NCI-H1092 (cell line): ENCODE measurements around the gene DLGAP1.

Source experiments
- DNase-seq: peaks from one replicate; lab custom pipeline; 2025; lab: John Stamatoyannopoulos, UW

DLGAP1 gene

DNA sequence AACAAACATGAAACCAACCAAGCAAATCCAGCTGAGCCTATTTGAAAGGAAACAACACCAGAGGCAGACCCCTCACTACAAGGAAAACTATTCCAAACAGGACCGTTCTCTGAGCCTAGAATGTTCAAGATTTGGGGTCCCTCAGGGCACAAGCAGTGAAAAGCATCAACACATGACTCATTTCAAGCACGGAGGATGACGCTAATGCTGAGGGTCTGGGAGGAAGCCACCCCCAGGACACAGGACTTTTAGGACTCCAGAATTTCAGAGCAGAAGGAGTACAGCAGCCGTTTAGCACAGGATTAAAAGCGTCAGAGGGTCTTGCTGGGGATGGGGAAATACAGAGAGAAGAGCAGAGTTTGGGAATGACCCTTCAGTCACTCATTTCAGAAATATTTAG lies 168.9 kb downstream of the DLGAP1 start:
- no peak for DNase-seq

DNA sequence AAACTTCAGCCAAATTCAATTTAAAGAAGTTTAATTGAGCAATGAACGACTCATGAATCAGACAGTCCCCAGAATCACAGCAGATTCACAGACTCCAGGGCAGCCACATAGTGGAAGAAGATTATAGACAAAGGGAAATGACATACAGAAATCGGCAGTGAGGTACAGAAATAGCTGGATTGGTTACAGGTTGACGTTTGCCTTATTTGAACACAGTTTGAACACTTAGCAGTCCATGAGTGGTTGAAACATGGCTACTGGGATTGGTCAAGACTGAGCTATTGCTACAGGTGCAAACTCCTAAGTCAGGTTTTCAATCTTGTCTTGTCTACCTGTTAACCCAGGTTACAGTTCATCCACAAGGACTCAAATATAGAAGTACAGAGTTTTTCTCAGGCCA lies 169.6 kb downstream of the DLGAP1 start:
- no peak for DNase-seq

DNA sequence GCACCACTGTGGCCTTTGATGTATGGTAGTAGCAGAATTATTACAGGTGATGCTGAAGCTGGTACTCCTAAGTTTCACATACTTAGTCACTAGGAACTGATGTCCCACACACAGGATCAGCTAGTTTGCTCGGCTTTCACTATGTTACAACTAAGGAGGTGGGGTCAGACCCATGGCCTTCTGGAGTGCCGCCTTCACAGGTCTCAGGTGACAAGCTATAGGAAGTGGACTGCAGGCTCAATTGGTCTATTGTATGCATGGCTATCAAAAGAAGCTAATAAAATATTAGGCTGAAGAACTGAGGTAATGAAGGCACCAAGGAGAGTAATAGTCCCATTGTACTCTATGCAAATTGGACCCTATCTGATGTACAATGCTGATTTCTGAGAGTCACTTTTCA lies 170.6 kb downstream of the DLGAP1 start:
- DNase-seq: no peak

DNA sequence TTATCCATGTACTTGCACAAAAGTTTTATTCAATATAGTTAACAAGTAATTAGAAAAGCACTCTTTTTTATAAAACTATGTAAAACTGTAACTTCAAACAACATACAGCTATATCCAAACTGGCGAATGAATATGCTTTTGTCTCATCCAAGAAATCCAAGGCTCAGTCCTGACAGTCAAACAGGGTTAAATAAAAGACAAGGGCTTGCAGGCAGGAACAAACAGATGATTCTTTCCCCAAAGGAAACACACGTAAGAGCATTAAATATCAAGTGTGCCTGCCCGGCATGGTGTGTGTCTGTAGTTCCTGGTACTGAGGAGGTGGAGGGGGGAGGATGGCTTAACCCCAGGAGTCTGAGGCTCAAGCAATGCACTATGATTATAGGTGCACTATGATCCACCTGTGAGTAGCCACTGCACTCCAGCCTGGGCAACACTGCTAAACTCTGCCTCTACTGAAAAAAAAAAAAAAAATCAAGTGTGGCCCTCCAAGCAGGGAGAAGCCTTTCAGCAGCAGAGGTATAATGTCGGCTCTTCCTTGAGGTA lies 171.3 kb downstream of the DLGAP1 start:
- DNase-seq: no peak

DNA sequence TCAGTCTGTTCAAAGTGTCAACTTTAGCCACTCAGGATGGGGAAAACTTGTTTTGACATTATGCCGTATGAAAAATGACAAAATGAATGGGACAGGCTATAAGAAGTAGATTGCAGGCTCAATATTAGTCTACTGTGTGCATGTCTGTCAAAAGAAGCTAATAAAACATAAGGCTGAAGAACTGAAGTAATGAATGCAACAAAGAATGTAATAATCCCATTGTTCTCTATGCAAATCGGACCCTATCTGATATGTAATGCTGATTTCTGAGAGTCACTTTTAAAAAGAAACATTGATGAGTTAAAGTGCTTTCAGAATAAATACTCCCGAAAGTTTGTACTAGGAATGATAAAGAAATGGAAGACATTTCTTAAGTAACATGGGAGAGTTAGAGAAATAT lies 172.2 kb downstream of the DLGAP1 start:
- DNase-seq: no peak

DNA sequence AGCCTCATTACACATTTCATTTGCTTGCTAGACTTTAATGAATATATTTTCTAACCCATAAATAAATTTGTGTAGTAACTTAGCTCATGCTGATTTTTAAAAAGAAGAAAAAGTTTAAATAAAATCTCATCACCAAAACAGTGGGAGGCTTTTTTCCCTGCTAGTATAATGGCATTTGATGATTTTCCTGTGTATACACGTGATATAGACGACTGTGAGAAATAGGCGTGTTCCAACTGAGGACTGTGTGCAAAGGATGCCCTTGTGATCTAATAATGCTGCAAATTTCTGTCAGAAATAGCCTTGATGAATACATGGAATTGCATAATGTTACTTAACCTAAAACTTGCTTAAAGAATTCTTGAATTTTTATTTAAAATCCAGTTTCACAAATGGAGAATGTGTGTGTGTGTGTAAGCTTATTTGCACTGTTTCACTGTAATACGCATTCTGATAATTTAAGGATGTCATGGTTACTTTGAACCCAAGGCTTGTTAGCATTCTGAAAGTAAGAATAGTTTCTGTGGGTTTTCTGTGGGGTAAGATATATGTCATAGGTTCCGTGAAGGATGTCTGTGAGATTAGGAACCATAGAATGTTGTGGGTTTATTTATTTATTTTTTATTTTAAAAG lies 178.0 kb downstream of the DLGAP1 start:
- no peak for DNase-seq

DNA sequence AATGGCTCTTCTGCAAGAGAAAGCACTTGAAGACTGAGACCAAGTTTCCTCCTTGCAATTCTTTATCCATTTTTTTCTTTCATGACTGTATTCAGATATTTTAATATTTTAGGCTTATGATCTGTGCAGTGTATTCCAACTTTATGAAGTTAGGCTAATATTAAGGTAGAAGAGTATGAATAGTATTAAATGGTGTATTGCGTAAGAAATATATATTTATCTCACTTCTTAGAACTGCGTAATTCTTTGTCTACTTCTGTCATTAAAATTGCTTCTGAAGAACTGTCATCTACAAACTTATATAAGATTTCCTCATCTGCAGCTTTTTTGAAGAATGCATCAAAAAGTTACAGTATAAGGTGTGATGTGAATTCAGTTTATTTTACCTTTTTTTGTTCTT lies 183.2 kb downstream of the DLGAP1 start:
- DNase-seq: no peak

DNA sequence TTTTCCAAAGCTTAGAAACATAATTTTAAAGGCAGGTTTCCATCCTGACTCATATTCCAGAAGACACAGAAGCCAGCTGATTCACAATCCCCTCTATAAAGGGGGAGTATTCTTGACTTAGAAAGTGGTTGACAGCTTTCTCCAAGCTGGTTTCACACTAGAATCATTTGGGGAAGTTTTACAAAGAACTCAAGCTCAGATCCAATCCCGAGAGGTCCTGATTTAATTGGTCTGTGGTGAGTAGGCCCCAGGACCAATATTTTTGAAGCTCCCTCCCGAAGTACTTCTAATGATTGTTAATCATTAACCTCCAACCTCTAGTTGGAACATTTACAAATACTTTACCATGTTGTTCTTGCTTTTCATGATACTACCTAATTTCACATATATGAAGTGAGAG lies 184.1 kb downstream of the DLGAP1 start:
- DNase-seq: no peak

DNA sequence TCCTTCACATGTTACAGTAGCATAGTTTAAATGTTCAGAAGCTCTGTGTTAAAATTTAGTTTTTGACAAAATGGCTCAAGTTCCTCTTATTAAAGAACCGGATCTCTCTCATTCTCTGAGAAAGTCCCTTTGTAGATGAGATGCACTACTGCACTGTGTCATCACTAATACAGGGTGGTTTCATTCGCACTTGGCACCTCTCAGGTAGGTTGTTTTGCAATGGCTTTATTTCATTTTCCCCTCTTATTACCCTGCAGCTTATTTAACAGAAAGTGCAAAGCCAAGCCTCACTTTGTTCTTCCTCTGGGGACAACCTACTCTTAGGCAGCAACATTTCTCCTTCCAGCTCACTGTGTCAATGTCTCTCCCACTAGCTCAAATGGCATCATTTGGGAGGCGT lies 185.1 kb downstream of the DLGAP1 start:
- DNase-seq: no peak

DNA sequence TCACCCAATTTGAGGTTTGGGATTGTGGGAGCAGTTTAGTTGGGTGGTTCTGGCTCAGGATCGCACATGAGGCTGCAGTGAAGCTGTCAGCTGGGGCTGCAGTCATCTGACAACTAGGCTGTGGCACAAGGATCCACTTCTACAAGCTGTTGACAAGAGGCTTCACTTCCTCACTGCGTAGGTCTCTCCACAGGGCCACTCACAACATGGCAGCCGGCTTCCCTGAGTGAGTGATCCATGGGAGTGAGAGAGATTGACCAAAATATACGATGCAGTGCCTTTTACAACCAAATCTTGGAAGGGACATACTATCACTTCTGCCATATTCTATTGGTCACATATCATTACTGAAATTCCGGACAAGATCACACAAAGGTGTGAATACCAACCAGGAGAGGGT lies 187.5 kb downstream of the DLGAP1 start:
- no peak for DNase-seq

DNA sequence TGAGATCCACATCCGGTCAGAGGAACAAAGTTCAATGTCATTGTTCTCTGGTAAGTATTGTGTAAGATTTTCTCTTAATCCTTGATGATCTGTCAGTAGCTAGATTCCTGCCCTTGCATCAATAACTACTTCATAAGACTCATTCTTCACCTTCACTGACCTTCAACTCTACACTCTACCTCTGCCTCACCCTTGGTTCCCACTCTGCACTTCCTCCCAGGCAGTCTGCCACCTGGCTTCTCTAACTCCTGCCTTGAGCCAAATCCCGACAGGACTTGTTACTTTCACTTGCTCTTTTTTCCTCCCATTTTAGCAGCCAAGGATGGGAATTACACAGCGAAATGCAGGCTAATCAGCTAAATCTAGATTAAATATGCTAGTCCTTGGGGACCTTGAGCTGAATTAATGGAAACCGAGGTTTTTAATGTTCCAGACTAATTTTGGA lies 190.7 kb downstream of the DLGAP1 start:
- no peak for DNase-seq

DNA sequence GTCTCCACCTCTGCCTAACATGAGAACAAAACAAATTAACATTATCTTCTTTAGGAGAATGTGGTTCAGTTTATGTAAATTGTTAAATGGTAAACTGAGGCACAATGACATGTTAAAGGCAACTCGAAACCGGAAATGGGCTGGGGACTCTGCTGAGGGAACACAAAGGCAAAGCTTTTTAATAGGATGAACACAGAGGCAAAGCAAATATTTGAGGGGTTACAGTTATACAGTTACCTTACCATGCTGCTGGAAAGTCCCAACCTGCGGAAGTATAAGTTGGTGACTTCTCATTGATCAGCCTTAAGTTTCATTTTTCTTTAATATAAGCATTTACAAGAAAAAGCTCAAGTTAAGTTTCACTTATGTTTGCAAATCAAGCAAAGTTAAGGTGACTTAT lies 195.0 kb downstream of the DLGAP1 start:
- no peak for DNase-seq

DNA sequence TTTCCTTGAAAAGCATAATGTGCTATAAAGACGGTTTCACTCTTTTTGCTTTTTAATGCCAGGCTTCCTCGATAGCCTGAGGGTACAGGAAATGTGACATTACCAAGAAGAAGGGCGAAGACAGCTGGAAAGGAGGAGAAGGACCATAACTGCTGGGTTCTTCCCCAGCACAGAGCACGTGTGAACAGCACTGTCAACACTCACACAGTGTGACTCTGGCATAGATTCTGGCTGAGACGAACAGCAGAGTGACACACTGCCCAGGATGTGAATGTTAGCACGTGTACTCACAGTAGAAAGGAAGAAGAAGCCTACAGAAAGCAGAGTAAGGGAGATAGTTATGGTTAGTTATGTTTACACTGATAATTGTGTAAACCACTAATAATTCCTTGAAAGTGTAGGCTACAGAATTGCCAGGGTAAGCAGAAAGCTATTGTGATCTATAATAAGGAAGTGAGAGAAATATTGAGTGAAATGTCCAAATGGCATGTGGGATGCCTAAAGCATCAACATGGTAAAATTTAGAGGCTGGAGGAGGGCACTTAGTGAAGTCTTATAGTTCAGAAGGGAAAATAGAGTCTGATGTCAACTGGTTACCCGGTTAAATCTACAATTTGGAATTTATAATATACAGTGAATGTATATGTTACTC lies 198.2 kb downstream of the DLGAP1 start:
- no peak for DNase-seq

DNA sequence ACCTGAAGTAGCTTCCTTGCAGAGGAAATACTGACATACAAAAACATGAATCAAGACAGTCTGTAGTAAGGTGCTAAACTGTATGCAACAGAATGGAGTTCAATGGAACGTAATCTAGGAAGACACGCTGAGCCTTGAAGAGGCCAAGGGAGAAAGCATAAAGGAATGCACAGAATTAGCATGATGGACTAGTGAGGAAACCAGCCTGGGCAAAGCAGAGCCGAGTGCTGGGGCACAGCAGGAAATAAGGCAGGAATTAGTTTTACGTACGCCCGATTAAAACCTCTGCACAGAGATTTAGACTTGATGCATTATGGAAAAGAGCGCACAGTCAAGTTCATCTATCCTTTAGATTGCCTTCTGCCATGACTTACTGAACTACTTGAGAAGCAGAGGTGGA lies 200.3 kb downstream of the DLGAP1 start:
- DNase-seq: no peak

DNA sequence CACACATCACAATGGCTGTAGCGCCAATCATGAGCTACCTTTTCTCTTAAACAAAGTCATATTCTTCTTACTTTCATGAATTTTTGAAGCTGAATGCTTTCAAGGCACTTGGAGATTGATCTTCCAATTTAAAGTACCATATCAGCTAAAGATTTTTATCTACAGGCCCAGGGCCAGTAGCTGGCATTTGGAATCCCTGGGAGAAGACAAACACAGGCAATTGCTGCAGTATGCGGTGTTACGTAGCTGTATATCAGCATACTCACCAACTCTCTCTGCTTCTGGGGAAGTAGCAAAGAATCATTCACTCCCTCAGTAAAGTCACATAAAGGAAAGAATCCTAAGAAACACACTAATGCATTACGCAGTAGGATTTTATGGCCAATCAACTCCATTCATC lies 202.3 kb downstream of the DLGAP1 start:
- no peak for DNase-seq

DNA sequence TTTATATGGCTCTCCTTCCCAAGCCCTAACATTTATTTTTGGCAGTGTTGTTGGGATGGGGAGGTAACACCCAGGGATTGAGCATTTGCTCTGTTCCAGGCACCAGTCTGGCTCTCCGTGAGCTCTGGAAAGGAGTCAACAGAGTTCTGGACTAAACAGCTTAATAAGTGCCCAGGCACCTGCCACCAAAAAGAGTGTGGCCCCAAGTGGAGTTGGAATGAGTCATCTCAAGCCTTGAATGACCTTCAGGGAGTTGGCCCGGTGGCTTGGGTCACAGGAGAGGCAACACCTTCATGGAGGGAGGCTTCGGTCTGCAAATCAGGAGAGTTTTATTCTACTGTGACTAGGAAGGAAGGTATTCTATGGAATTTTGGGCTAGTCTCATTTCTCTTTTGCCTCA lies 203.2 kb downstream of the DLGAP1 start:
- DNase-seq: no peak

DNA sequence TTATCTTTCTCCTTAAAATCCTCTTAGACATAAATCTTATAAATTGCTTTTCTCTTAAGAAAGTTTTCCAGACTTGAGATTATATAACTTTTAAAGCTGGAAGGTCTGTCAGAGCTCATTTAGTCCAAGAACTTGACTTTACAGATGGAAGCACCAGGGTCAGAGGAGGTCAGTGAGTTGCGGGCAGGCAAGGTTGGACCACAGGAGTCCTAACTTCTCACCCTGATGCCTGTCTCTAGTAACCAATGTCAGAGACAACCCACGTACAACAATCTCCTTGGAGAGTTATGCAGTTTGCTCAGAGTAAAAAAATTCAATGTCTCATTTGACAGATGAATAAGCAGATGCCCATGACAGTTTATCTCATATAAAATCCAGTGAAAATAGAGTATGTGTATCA lies 203.9 kb downstream of the DLGAP1 start:
- DNase-seq: no peak

DNA sequence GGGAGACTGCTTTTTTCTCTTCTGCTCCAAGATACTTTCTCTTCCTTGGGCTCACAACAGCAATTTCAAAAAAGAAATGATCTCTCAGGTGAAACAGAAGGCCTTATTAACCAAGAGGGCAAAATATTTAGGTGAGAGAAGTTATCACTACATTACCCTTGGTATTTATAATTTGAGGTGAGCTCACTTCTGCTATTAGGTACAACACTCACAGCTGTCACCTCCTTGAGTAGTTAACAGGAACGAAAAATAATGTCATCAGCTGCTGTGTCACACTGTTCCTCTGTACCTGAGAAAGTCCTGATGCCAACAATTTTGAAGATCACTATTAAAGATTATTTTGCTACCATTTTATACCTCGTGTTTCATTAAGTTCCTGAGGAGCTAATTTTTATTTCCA lies 205.0 kb downstream of the DLGAP1 start:
- no peak for DNase-seq

DNA sequence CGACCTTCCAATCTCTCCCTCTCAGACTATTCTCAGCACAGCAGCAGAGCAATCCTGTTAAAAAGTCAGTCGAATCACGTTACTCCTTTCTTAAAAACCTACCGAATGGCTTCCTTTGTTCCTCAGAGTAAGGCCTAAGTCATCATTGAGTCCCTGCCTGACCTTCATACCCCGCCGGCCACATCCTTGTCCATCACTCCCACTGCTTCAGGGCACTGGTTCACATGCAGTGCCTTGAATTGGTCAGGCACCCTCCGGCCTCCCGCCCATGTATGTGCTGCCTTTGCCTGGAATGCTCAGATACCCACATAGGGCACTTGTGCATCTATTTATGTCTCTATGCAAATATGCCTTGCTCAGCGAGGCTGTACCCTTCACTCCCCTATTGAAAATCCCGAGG lies 206.4 kb downstream of the DLGAP1 start:
- no peak for DNase-seq

DNA sequence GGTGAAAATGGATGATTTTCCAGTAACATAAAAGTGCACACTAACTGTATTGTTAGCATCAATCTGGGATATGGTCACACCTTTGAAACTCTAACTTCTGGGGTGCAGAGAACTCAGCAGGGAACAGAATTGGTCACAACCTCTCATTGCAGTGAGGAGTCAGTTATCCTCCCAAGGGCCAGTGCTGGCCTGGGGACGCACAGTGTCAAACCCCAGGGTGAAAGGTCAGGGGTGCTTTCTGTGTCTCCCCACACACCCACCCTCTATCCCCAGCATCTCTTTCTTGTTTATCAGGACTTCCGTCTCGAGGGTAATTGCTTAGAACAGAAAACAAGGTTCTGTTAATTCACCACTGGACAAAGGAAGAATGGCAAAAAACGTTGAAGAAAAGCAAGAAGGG lies 208.7 kb downstream of the DLGAP1 start:
- DNase-seq: no peak

DNA sequence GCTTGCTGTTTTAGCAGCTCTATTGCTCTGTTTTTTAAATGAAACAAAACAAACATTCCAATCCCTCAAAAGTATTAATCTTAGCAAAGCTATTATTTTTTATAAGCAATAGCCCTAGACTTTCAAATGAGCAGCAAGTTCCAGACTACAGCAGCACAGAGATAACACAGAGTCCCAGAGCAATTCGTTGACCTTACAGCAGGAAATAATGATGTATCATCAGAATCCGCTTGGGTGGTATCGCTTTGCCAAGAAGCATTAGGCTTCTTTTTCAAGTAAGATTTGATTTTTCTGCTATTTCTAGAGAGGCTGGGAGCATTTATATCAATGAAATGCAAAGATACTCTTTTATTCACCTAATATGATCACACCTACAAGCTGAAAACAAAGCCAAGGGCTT lies 209.7 kb downstream of the DLGAP1 start:
- DNase-seq: no peak

DNA sequence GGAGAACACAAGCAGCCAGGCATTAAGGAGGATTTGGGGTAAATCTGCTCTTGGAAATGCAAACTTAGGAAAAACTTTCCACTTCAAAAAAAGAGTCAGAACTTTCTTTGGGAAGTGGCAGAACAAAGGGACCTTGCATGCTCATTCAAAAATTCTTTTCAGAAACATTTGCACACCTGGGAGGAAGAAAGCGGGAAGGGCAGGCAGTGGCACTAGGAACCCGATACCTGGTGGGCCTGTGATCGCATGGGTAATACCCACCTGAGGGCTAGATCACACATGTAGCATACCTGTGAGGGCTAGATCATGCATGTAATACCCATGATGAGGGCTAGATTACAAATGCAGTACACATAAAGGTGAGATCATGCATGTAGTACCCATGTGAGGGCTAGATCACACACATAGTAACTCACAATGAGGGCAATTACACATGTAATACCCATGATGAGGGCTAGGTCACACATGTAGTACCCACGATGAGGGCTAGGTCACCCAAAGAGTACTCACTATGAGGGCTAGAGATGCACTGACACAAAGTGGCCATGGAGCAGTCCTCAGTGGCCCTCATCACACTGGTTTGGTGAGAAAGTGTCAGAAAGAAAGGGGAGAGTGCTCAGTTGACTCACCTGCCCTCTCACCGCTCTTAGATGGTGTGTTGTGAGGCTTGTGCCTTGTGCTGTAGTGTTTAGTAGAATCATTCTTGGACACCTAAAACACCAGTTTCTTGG lies 212.5 kb downstream of the DLGAP1 start:
- no peak for DNase-seq

DNA sequence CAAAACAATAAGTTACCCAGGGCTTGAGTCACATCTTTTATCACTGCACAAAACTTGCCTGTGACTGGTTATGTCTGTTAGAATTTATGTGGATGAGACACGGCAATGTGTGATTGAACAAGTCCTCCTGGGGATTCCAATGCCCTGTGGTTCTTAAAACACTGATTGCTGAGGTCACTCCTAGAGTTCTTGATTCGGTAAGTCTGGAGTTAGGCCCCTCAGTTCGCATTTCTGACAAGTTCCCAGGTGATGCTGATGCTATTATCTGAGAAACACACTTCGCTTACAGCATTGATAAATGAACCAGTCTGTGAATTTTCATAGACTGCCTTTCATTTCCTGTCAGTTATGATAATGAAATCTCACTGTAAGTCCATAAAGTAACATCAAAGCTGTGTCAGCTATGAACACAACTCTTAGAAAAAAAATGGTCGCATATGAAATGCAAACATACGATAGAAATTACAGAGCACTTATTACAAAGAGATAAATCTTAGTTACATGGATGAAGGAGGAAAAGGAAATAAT lies 214.0 kb downstream of the DLGAP1 start:
- DNase-seq: no peak
